Fibroblast of the aortic adventitia (primary cell): ENCODE data around the gene SLIT3. TPM values are rescaled to one million over a fixed set of nuclear protein-coding genes. Genes with fewer than 3 reads are reported as not detected.

ENCODE experiments used
- DNase-seq: peaks from one replicate; pipeline ENCODE4 v3.0.0-alpha.2; 2010; ENCODE audit warnings: low read depth
- H3K4me3 ChIP-seq: 2 replicates; pipeline ENCODE4 v1.5.1; 2011; ENCODE audit warnings: low read depth, mild to moderate bottlenecking, control low read depth, low read length, moderate library complexity
- total RNA-seq: library from RNA; depleted of rRNA; stranded (reverse); fragments of >200 nt; gene quantifications from 2 replicates; pipeline ENCODE4 v1.2.3, GENCODE V29; 2012; ENCODE audit warnings: low replicate concordance
- TF ChIP-seq, protein P1 (sequence below): IDR thresholded peaks from 2 replicates; pipeline ENCODE4 v1.5.1; 2011; ENCODE audit warnings: mild to moderate bottlenecking, low read length, control low read depth, inconsistent platforms; ENCODE audit not compliant: insufficient read depth

The SLIT3 gene
- total RNA-seq, 1 donor, result 65.3 TPM

DNA sequence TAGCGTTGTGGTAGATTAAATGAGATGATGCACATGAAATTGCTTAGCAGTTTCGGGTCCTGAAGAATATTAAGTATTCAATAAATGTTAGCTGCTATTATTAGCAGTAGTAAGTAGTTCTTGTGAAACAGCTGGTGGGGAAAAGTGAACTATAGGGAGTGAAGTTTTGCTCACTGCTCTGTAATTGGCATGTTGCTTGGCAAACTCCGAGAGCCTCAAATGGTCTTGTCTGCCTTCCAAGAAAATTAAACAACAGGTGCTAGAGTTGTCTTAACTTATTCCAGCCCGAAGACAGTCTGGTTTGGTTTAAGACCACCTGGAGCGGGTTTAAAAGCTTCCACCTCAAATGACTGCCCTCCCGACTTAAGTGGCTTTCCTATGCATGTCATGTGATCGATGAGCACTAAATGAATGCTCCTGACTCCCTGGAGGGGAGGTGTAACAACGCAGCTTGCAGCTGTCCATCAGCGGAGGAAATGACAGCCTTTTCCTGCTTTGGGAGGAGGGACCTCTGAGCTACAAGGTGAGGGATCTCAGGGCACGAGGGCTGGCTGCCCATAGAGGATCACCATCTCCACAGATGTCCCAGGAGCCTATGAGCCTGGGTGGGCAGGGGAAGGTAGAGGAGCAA, 518.9 kb downstream of the SLIT3 start:
- H3K4me3 ChIP-seq, result no peak overlapping the region
- no peak for DNase-seq
- TF ChIP-seq, protein P1, sequence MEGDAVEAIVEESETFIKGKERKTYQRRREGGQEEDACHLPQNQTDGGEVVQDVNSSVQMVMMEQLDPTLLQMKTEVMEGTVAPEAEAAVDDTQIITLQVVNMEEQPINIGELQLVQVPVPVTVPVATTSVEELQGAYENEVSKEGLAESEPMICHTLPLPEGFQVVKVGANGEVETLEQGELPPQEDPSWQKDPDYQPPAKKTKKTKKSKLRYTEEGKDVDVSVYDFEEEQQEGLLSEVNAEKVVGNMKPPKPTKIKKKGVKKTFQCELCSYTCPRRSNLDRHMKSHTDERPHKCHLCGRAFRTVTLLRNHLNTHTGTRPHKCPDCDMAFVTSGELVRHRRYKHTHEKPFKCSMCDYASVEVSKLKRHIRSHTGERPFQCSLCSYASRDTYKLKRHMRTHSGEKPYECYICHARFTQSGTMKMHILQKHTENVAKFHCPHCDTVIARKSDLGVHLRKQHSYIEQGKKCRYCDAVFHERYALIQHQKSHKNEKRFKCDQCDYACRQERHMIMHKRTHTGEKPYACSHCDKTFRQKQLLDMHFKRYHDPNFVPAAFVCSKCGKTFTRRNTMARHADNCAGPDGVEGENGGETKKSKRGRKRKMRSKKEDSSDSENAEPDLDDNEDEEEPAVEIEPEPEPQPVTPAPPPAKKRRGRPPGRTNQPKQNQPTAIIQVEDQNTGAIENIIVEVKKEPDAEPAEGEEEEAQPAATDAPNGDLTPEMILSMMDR, result no peak

DNA sequence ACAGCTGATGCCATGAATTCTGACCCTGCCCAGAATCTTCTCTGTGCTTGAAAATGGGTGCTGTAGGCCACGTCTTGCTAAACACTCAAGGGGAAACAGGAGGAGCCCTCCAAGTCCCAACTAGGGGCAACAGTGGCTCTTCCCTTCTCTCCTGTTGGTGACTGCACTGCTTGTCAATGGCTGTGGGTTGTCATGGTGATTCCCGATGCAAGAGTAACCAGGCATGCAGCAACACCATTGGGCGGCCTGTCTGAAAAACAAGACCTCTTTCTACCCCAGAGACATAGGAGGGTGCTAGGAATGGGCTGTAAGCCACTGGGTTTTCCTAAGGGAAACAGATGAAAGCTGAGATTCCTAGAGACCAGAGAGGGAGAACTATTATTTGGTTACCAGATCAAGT, 520.1 kb downstream of the SLIT3 start:
- TF ChIP-seq, protein P1, result no peak
- no peak overlapping the region for H3K4me3 ChIP-seq
- no peak for DNase-seq

DNA sequence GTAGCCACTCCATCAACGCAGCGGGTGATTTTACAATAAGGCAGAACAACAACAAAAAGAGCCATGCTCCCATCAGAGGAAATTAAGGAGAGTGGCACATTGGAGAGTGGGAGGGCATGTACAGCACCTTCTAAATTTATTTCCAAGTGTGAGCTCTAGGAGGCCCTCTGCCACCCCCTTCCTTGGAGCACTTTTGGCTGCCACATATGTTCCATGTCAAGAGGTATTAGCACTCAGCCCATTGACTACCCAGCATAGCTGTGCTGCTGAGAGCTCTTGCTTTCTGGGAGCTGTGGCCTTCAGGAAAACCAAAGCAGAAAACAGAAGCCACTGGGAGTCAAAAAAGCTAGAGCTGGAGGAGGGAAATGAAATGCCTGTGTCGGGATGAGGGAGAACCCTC, 521.6 kb downstream of the SLIT3 start:
- TF ChIP-seq, protein P1, result no peak
- H3K4me3 ChIP-seq, result no peak overlapping the region
- no peak for DNase-seq

DNA sequence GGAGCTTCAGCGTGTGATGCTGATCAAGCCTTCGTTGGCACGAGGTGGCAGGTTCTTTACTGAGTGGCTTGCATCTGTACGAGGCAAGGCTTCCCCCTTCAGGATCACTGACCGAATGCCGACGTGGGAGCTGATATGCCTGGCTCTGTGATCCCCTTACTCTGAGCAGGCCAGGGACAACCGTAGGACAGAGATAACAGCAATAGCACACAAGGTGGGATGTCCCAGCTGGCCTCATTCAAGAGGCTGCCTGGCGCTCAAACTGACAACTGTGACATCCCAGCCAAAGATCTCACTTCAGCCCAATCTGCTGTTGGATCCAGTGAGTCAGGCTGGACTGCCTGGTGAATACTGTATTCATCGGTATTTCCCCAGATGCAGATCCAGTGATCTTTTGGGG, 522.4 kb downstream of the SLIT3 start:
- TF ChIP-seq, protein P1, result no peak
- DNase-seq, result no peak

DNA sequence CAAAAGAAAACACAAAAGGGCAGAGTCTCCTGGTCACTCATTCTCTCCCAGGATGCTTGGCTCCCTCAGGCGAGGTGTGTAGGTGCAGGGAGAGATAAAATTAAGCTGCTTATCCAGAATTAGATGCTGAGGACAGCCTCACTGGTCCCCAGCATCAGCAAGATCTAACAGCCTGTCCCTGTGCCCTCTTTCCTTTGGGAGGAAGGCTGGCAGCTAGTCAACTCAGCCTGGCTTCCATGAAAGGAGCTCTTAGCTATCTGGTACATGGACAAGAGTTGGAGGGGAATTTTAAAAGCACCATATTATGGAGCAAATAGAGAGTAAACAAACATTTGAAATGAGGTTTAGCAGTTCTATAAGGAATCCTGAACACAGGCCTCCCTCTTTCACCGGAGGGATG, 523.3 kb downstream of the SLIT3 start:
- H3K4me3 ChIP-seq, result no peak overlapping the region
- DNase-seq, result no peak
- TF ChIP-seq, protein P1, result no peak

More for the DNA sequence above, 522.4 kb downstream of the SLIT3 start:
- no peak overlapping the region for H3K4me3 ChIP-seq

DNA sequence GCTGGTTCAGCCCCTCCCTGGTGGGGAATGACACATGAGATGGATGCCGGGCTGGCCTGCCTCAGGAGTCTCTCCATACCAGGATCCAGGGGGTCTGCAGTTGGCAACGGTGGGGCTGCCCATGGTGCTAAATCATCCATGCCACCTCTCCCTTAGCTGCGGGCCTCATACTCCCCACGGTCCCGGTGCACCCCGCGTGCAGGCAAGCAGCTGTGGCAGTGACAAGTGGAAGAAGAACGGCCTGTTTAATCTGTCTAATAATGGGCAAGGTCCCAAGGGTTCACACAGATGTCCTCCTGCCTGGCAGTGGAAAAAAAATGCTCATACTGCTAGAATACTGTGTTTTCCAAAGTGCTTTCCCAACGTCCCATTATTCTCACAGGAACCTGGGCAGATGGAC, 524.9 kb downstream of the SLIT3 start:
- DNase-seq, result no peak
- TF ChIP-seq, protein P1, result no peak
- H3K4me3 ChIP-seq, result no peak overlapping the region

DNA sequence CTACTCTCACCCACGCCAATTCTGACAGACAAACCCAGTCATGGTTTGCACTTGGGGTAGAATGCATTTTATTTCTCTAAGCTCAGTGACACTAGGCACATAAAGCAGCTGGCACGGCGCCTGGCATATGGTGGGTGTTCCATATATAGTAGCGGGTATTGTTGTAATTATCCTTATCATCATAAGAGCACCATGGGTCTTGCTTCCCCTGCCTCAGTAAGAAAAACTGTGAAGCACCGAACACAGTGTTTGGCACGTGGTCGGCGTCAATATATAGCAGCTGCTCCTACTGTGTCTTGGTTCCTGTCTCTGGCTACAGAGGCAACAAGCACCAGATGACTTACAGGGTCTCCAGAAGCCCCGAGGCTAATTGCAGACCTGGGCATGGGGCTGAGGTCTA, 527.7 kb downstream of the SLIT3 start:
- no peak for DNase-seq
- TF ChIP-seq, protein P1, result no peak
- no peak overlapping the region for H3K4me3 ChIP-seq
